Mucosa of rectum (tissue), 2 donors: ENCODE results near the gene ADAD1.

ENCODE experiments used
- H3K27ac ChIP-seq, 2 donors: one replicate each; pipeline ENCODE4 v1.7.0; 2013; ENCODE audit warnings: inconsistent platforms in 2 of 2, low read depth in 2 of 2, low read length in 2 of 2
- H3K27me3 ChIP-seq, 2 donors: one replicate each; pipeline ENCODE4 v1.7.0; 2013; ENCODE audit warnings: low read length in 2 of 2; ENCODE audit not compliant: control insufficient read depth in 2 of 2, insufficient read depth in 2 of 2
- H3K36me3 ChIP-seq, 2 donors: one replicate each; pipeline ENCODE4 v1.7.0; 2013; ENCODE audit warnings: low read length in 2 of 2; ENCODE audit not compliant: control insufficient read depth in 2 of 2, insufficient read depth in 2 of 2
- H3K4me1 ChIP-seq, 2 donors: one replicate each; pipeline ENCODE4 v1.7.0; 2013; ENCODE audit warnings: low read length in 2 of 2, mild to moderate bottlenecking in 1 of 2; ENCODE audit not compliant: control insufficient read depth in 2 of 2, insufficient read depth in 2 of 2
- H3K4me3 ChIP-seq, 2 donors: one replicate each; pipeline ENCODE4 v1.7.0; 2013; ENCODE audit warnings: low read length in 2 of 2
- H3K9ac ChIP-seq, 2 donors: one replicate each; pipeline ENCODE4 v1.7.0; 2013; ENCODE audit warnings: low read length in 2 of 2, low read depth in 1 of 2, mild to moderate bottlenecking in 1 of 2
- H3K9me3 ChIP-seq, 2 donors: one replicate each; pipeline ENCODE4 v1.7.0; 2013; ENCODE audit warnings: low read length in 2 of 2; ENCODE audit not compliant: control insufficient read depth in 2 of 2
- donor health status: healthy.
- donor health status: Normal muscosa, but diverticular disease.

Gene ADAD1

DNA sequence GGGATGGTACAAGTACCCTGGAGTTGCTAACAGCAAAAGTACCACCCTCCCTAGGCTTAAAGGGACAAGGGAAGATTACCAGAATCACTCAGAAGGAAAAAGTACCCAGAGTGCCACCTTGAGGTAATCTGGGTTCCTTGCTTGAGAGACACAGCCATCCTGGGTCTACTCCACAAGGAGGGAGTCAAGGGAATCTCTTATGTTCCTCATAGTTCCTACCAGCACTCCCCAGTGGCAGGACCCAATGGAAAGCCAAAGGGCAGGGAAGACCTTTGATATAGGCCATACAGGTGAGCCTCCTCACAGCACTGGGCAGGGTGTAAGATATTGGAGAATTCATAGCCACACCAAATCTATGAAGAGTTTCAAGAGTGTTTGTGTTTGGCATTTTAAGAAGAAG, 72.0 kb downstream of the ADAD1 start:
- H3K9ac ChIP-seq = no peak overlapping the region
- H3K9me3 ChIP-seq = no peaks in the 10 kb centered on the region

DNA sequence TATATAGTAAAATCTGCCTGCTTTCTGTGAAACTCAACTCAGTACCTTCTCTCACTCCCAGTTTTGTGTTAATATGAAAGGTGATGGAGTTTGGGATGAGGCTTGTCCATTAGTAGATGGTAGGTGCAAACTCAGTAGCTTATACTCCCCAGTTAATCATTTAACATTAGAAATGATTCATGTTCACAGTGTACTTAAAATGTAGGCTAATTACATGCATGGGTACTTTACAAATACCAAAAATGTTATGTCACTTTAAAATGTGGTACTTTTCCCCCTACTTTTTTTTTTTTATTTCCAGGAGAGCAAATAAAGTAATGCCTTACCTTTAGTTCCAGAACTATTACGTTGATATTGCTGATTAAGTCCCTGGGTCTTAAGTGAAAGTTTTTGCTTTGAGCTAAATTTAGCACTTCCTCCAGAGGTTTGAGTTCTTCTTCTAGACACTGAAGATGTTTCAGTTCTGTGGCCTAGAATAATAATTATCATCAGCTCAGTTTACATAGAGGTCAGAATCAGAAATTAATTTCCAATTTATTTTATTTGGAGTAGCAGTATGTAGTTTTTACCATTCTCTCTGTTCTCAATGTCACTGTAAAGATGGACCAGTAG, 74.7 kb downstream of the ADAD1 start:
- Histone ChIP-seq H3K9me3 (no peaks in the 10 kb centered on the region), H3K27ac (no peak overlapping the region), H3K36me3 (no peaks in the 10 kb centered on the region), H3K9ac (no peak overlapping the region), H3K27me3 (no peaks in the 10 kb centered on the region), H3K4me3 (no peak overlapping the region), H3K4me1 (no peaks in the 10 kb centered on the region)

More for the DNA sequence above, 72.0 kb downstream of the ADAD1 start:
- no peaks in the 10 kb centered on the region for H3K27me3 ChIP-seq
- H3K27ac ChIP-seq = no peak overlapping the region
- H3K4me3 ChIP-seq = no peak overlapping the region
- no peaks in the 10 kb centered on the region for H3K4me1 ChIP-seq
- H3K36me3 ChIP-seq = no peaks in the 10 kb centered on the region

DNA sequence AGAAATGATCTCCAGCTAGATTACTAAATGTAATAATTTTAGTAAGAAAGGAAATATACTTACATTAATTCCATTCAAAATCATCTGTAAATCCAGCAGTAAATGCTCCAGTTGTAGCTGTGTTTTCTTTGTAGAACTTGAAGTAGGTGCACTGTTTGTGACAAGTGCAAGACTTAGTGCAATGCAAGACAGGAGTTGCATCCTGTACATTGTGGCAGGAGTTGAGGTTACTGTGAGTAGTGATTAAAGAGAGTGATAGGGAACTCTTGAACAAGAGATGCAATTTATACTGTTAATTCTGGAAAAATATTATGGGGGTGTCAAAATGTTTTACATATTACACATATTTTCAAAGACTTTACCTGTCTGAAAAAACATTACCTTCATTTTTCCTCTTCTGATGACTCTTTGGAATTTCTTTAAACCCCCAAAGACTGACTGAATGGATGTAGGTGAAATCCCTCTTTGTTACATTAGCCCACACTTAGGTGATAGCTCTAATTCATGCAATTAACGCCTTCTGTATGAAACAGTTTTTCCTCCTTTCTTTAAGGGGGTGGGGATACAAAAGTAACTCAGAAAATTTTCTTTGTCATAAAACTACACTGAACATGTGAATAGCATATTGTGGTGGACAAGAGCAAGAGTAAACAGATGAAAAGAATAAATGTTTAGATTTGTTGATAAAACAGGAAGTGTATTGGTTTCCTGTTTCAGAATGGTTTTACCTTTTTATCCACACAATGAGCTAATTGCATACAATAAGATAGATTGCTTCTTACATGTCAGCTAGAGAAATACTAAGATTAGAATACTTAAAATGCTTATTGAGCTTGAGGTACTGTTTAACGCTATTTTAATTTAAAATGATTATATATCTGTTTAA, 77.7 kb downstream of the ADAD1 start, which contains the start of gene IL2:
Gene IL2, minus strand, starts transcription at position 495 of the 886 bp plus-strand sequence. Its CDS starts 285 bp downstream, at position 210.
- no peaks in the 10 kb centered on the region for H3K36me3 ChIP-seq
- H3K9ac ChIP-seq = no peak within 1 kb of the TSS
- H3K27me3 ChIP-seq = no peaks in the 10 kb centered on the region
- H3K4me3 ChIP-seq = peak within 1 kb of the TSS in 1 of 2 donors; percentile 9
- no peaks in the 10 kb centered on the region for H3K9me3 ChIP-seq
- H3K4me1 ChIP-seq = no peaks in the 10 kb centered on the region
- peak within 1 kb of the TSS in 1 of 2 donors; percentile 6 for H3K27ac ChIP-seq

DNA sequence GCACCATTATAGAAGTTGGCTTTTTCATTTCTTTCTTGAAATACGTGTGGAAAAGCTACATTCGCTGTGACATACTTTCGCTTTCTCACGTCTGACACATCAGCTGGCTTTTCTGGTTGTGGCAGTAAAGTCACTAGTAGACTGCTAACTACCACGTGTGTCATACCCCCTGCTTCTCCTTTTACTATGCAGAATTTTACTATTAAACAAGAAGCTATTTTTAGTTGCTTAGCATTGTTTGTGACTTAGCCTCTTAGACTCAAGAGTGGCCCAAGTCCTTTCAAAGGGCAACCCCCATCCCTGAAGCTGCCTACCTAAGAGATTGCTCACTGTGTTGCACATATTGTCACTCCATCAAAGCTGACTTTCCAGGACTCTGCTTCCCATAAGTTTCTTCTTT, 79.8 kb downstream of the ADAD1 start:
- H3K4me3 ChIP-seq = peak overlapping the region in 1 of 2 donors; percentile 57
- H3K9ac ChIP-seq = no peak overlapping the region
- H3K36me3 ChIP-seq = no peaks in the 10 kb centered on the region
- no peaks in the 10 kb centered on the region for H3K4me1 ChIP-seq
- H3K9me3 ChIP-seq = no peaks in the 10 kb centered on the region
- no peaks in the 10 kb centered on the region for H3K27me3 ChIP-seq
- H3K27ac ChIP-seq = peak overlapping the region in 1 of 2 donors; percentile 16

DNA sequence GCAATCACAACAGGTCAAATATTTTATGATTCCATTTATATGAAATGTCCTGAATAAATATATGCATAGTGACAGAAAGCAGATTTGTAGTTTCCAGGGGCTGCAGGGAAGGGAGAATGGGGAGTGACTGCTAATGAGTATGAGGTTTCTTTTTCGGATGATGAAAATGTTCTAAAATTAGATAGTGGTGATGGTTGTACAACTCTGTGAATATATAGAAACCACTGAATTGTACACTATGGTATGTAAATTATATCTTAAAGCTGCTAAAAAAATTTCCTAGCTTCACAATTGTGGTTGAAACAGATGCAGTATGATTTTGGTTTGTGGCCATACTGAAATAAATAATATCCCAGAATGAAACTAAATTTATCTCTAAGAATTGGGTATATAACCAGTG, 90.6 kb downstream of the ADAD1 start:
- H3K36me3 ChIP-seq = no peaks in the 10 kb centered on the region
- no peak overlapping the region for H3K9ac ChIP-seq
- H3K4me3 ChIP-seq = no peak overlapping the region
- H3K27me3 ChIP-seq = no peaks in the 10 kb centered on the region
- H3K9me3 ChIP-seq = no peaks in the 10 kb centered on the region
- H3K4me1 ChIP-seq = no peaks in the 10 kb centered on the region
- no peak overlapping the region for H3K27ac ChIP-seq

DNA sequence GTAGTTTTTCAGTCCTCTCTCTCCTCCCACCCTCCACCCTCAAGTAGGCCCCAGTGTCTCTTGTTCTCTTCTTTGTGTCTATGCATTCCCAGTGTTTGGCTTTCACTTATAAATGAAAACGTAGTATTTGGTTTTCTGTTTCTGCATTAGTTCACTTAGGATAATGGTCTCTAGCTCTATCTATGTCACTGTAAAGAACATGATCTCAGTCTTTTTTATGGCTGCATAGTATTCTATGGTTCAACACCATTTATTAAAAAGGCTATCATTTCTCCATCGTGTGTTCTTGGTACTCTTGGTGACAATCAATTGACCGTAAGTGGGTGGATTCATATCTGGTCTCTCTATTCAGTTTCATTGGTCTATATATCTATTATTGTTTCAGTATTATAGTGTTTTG, 96.4 kb downstream of the ADAD1 start:
- no peak overlapping the region for H3K27ac ChIP-seq
- H3K27me3 ChIP-seq = no peaks in the 10 kb centered on the region
- H3K4me3 ChIP-seq = no peak overlapping the region
- H3K4me1 ChIP-seq = no peaks in the 10 kb centered on the region
- no peaks in the 10 kb centered on the region for H3K36me3 ChIP-seq
- H3K9me3 ChIP-seq = no peaks in the 10 kb centered on the region
- H3K9ac ChIP-seq = no peak overlapping the region

DNA sequence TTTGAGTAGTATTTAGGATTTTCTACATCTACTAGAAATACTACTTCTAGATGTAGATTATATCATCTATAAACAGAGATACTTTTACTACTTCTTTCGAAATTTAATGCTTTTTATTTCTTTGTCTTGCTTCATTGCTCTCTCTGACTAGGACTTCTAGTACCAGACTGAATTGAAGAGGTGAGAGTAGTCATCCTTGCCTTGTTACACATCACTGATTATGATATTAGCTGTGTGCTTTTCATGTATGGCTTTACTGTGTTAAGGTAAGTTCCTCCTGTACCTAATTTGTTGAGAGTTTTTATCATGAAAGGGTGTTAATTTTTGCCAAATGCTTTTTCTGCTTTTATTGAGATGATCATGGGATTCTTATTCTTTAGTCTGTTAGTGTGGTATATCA, 97.3 kb downstream of the ADAD1 start:
- Histone ChIP-seq H3K9ac (no peak overlapping the region), H3K4me3 (no peak overlapping the region), H3K4me1 (no peaks in the 10 kb centered on the region), H3K9me3 (no peaks in the 10 kb centered on the region), H3K27ac (no peak overlapping the region), H3K36me3 (no peaks in the 10 kb centered on the region), H3K27me3 (no peaks in the 10 kb centered on the region)

DNA sequence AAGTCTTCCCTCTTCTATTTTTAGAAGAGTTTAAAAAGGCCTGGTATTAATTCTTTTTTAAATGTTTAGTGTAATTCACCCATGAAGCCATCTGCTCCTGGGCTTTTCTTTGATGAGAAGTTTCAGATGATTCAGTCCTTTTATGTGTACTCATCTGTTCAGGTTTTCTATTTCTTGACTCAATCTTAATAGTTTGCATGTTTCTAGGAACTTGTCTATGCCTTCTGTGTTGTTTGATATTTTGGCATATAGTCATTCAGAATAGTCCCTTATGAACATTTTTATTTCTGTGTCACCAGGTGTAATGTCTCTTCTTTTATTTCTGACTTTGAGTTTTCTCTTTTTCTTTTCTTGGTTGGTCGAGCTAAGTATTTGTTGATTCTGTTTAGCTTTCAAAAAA, 97.9 kb downstream of the ADAD1 start:
- Histone ChIP-seq H3K36me3 (no peaks in the 10 kb centered on the region), H3K4me3 (no peak overlapping the region), H3K9me3 (no peaks in the 10 kb centered on the region), H3K27ac (no peak overlapping the region), H3K4me1 (no peaks in the 10 kb centered on the region), H3K9ac (no peak overlapping the region), H3K27me3 (no peaks in the 10 kb centered on the region)
